Neural progenitor cell (in vitro differentiated cells): ENCODE measurements around the gene TMEFF2.

Experiments
- EZH2 ChIP-seq: fragments of 200-600 bp; sonication (generic); IDR thresholded peaks from 2 replicates; pipeline ENCODE4 v1.6.1; 2017; ENCODE audit warnings: antibody characterized with exemption, mild to moderate bottlenecking, moderate library complexity
- EZH2phosphoT487 ChIP-seq: fragments of 200-600 bp; sonication (generic); IDR thresholded peaks from 2 replicates; pipeline ENCODE4 v1.6.1; 2017; ENCODE audit warnings: antibody characterized with exemption
- TF ChIP-seq, protein P1 (sequence below): fragments of 200-600 bp; sonication (generic); IDR thresholded peaks from 2 replicates; pipeline ENCODE4 v1.5.1; 2017; ENCODE audit warnings: antibody characterized with exemption, mild to moderate bottlenecking

DNA sequence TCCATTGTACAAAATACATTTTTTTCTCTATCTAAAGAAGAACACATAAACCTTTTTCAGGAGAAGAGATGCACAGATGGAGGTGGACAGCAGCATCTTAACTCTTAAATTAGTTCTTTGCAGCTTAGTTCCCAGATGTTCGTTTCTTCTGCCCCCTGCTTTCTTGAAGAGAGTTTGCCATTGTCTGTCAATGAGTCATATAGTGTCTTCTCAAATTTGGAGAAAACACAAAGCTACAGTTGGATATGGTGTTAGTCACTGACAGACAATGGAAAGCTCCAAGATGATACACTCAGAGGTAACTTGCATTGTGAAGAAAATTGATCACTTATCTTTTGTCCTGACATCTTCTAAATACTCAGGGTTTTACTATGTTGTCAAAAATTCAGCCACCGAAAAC is 48.8 kb upstream of the TMEFF2 start:
- TF ChIP-seq, protein P1, sequence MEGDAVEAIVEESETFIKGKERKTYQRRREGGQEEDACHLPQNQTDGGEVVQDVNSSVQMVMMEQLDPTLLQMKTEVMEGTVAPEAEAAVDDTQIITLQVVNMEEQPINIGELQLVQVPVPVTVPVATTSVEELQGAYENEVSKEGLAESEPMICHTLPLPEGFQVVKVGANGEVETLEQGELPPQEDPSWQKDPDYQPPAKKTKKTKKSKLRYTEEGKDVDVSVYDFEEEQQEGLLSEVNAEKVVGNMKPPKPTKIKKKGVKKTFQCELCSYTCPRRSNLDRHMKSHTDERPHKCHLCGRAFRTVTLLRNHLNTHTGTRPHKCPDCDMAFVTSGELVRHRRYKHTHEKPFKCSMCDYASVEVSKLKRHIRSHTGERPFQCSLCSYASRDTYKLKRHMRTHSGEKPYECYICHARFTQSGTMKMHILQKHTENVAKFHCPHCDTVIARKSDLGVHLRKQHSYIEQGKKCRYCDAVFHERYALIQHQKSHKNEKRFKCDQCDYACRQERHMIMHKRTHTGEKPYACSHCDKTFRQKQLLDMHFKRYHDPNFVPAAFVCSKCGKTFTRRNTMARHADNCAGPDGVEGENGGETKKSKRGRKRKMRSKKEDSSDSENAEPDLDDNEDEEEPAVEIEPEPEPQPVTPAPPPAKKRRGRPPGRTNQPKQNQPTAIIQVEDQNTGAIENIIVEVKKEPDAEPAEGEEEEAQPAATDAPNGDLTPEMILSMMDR: no peak
- no peak for TF ChIP-seq EZH2phosphoT487
- no peak for TF ChIP-seq EZH2
